GM21737 (cell line): ENCODE data around the gene SEC31A.
"Not testable (repeated sequence)": the region's sequence is repeated elsewhere in the genome, so short reads cannot be mapped to it uniquely, and the experiment has no call there.

ENCODE experiments used
- ATAC-seq: cut with Tn5 transposase; IDR thresholded peaks from one replicate; pipeline ENCODE4 v1.9.1; 2021; ENCODE audit warnings: mild to moderate bottlenecking, moderate library complexity; ENCODE audit not compliant: unreplicated experiment

Gene SEC31A

GRCh38 chr4:82839624-82840023 lies 51.3 kb downstream of the SEC31A start:
- no peak for ATAC-seq

GRCh38 chr4:82833696-82834313 lies 57.1 kb downstream of the SEC31A start:
- ATAC-seq = no peak

GRCh38 chr4:82833060-82833459 lies 57.9 kb downstream of the SEC31A start:
- ATAC-seq = not testable (repeated sequence)

GRCh38 chr4:82825425-82825824 lies 65.5 kb downstream of the SEC31A start:
- no peak for ATAC-seq

GRCh38 chr4:82823062-82823461 lies 67.9 kb downstream of the SEC31A start:
- no peak for ATAC-seq

GRCh38 chr4:82820689-82821088 lies 70.3 kb downstream of the SEC31A start:
- ATAC-seq = no peak

GRCh38 chr4:82818664-82819662 lies 72.0 kb downstream of the SEC31A start:
- ATAC-seq = no peak

- not testable (repeated sequence) for ATAC-seq
Measured at GRCh38 chr4:82816874-82817273, 74.1 kb downstream of the SEC31A start.

GRCh38 chr4:82814034-82814433 lies 76.9 kb downstream of the SEC31A start:
- no peak for ATAC-seq

GRCh38 chr4:82811838-82812341 lies 79.1 kb downstream of the SEC31A start:
- ATAC-seq = no peak

GRCh38 chr4:82811392-82811791 lies 79.6 kb downstream of the SEC31A start:
- ATAC-seq = no peak

GRCh38 chr4:82810176-82810575 lies 80.8 kb downstream of the SEC31A start:
- no peak for ATAC-seq

GRCh38 chr4:82809619-82810018 lies 81.3 kb downstream of the SEC31A start:
- no peak for ATAC-seq

GRCh38 chr4:82803746-82804145 lies 87.2 kb downstream of the SEC31A start:
- ATAC-seq = no peak

GRCh38 chr4:82802911-82803310 lies 88.0 kb downstream of the SEC31A start:
- ATAC-seq = no peak

GRCh38 chr4:82801910-82802521 lies 88.9 kb downstream of the SEC31A start:
- no peak for ATAC-seq

GRCh38 chr4:82799006-82799881 lies 91.7 kb downstream of the SEC31A start:
- no peak for ATAC-seq

GRCh38 chr4:82798168-82799005 lies 92.6 kb downstream of the SEC31A start, which contains the start of gene SCD5:
SCD5 (minus strand) TSS chr4:82798796; CDS start chr4:82798537, 259 bp downstream.
- ATAC-seq = peak; percentile 91

- no peak for ATAC-seq
Measured at GRCh38 chr4:82797405-82798111, 93.4 kb downstream of the SEC31A start.
